Uterus (tissue), 4 donors: ENCODE results near the gene LGALS4. TPM values are rescaled to one million over a fixed set of nuclear protein-coding genes. Genes with fewer than 3 reads are reported as not detected.
"Not testable (repeated sequence)": the region's sequence is repeated elsewhere in the genome, so short reads cannot be mapped to it uniquely, and the experiment has no call there.

Experiments used
- DNase-seq, 2 donors: peaks; one replicate each; pipeline ENCODE4 v3.0.0-alpha.2; 2019 to 2020
- H3K27ac ChIP-seq, 2 donors: fragments of 200-600 bp; sonication (generic); 1 replicate in 1 of 2; 2 replicates in 1 of 2; pipeline ENCODE4 v1.5.1; 2016 to 2018
- H3K27me3 ChIP-seq, 2 donors: fragments of 200-600 bp; sonication (generic); one replicate each; pipeline ENCODE4 v1.5.1; 2018 to 2019; ENCODE audit warnings: control low read depth in 1 of 2
- H3K36me3 ChIP-seq, 2 donors: fragments of 200-600 bp; sonication (generic); one replicate each; pipeline ENCODE4 v1.5.1; 2019; ENCODE audit warnings: control low read depth in 1 of 2
- H3K4me1 ChIP-seq, 2 donors: fragments of 200-600 bp; sonication (generic); one replicate each; pipeline ENCODE4 v1.5.1; 2018 to 2019; ENCODE audit warnings: control low read depth in 1 of 2
- H3K4me3 ChIP-seq, 2 donors: fragments of 200-600 bp; sonication (generic); 1 replicate in 1 of 2; 2 replicates in 1 of 2; pipeline ENCODE4 v1.5.1; 2018 to 2019; ENCODE audit warnings: mild to moderate bottlenecking in 1 of 2
- H3K9me3 ChIP-seq, 2 donors: fragments of 200-600 bp; sonication (generic); one replicate each; pipeline ENCODE4 v1.5.1; 2019; ENCODE audit warnings: control low read depth in 1 of 2
- CTCF ChIP-seq, 4 experiments: fragments of 200-600 bp in 2 of 4; fragments of 450-650 bp in 2 of 4; sonication (generic) in 2 of 4; IDR thresholded peaks; one replicate each; pipeline ENCODE4 v1.5.1; 2016 to 2019; ENCODE audit warnings: antibody characterized with exemption in 4 of 4, mild to moderate bottlenecking in 2 of 4, moderate library complexity in 1 of 4
- POLR2A ChIP-seq, 2 donors: fragments of 450-650 bp; IDR thresholded peaks; one replicate each; pipeline ENCODE4 v1.6.1; 2016; ENCODE audit warnings: antibody characterized with exemption in 2 of 2, mild to moderate bottlenecking in 1 of 2, moderate library complexity in 1 of 2
- intact Hi-C: fragments of 100-400 bp; cut with DNase I; formaldehyde crosslinking; loops from one replicate; pipeline ENCODE4 v1.15.1; 2023; ENCODE audit warnings: low total_unique reads
- total RNA-seq, 4 donors: library from RNA; depleted of rRNA in 3 of 4; stranded (reverse); fragments of >200 nt in 3 of 4; gene quantifications; one replicate each; pipeline versions ENCODE4 v1.1.0 to v1.2.4, GENCODE V29; 2014 to 2023
- donor health status: DM: yes; HTN: yes; CAD: no.

The LGALS4 gene
- total RNA-seq, 4 donors from 2014 or later, result 0.51 to 4.7 (median 3.6) TPM; not detected in 1

- DNase-seq, result no peak
- intact Hi-C loops, result no loop called here
- Histone ChIP-seq H3K36me3 (no peaks in the 10 kb centered on the region), H3K27me3 (no peaks in the 10 kb centered on the region), H3K4me3 (no peak overlapping the region), H3K27ac (no peak overlapping the region), H3K4me1 (no peaks in the 10 kb centered on the region), H3K9me3 (no peaks in the 10 kb centered on the region)
- no peak for TF ChIP-seq POLR2A (IDR thresholded peaks at IDR 0.05)
- TF ChIP-seq CTCF (IDR thresholded peaks at IDR 0.05), result no peak
Observed at GRCh38 chr19:38785187-38785699, 27.5 kb downstream of the LGALS4 start.

- H3K4me3 ChIP-seq, result no peak overlapping the region
- intact Hi-C loops, result no loop called here
- no peak overlapping the region for H3K27ac ChIP-seq
- H3K36me3 ChIP-seq, result no peaks in the 10 kb centered on the region
- H3K4me1 ChIP-seq, result no peaks in the 10 kb centered on the region
- no peaks in the 10 kb centered on the region for H3K27me3 ChIP-seq
- no peak for DNase-seq
- no peaks in the 10 kb centered on the region for H3K9me3 ChIP-seq
- no peak for TF ChIP-seq CTCF (IDR thresholded peaks at IDR 0.05)
- TF ChIP-seq POLR2A (IDR thresholded peaks at IDR 0.05), result no peak
Observed at GRCh38 chr19:38784224-38784623, 28.5 kb downstream of the LGALS4 start.

GRCh38 chr19:38782212-38782611 lies 30.5 kb downstream of the LGALS4 start:
- H3K4me1 ChIP-seq, H3K9me3 ChIP-seq, H3K4me3 ChIP-seq, H3K36me3 ChIP-seq, H3K27me3 ChIP-seq, H3K27ac ChIP-seq, intact Hi-C loops, DNase-seq: not testable (repeated sequence)

- H3K36me3 ChIP-seq, result no peaks in the 10 kb centered on the region
- no peak overlapping the region for H3K27ac ChIP-seq
- intact Hi-C loops, result no loop called here
- H3K4me1 ChIP-seq, result no peaks in the 10 kb centered on the region
- TF ChIP-seq POLR2A (IDR thresholded peaks at IDR 0.05) (no peak), CTCF (IDR thresholded peaks at IDR 0.05) (no peak)
- no peaks in the 10 kb centered on the region for H3K9me3 ChIP-seq
- H3K27me3 ChIP-seq, result no peaks in the 10 kb centered on the region
- no peak overlapping the region for H3K4me3 ChIP-seq
- DNase-seq, result no peak
Observed at GRCh38 chr19:38781058-38781457, 31.7 kb downstream of the LGALS4 start.

DNA sequence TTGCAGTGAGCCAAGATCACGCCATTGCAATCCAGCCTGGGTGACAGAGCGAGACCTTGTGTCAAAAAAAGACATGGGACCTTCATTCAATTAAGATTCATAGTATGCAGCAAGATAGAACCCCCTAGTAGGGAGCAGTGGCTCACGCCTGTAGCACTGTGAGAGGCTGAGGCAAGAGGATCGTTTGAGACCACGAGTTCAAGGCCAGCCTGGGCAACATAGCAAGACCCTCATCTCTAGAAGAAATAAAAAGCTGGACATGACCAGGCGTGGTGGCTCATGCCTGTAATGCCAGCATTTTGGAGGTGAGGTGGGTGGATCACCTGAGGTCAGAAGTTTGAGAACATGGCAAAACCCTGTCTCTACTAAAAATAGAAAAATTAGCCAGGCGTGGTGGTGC lies 32.3 kb downstream of the LGALS4 start:
- Histone ChIP-seq H3K36me3 (no peaks in the 10 kb centered on the region), H3K9me3 (no peaks in the 10 kb centered on the region), H3K4me3 (no peak overlapping the region), H3K4me1 (no peaks in the 10 kb centered on the region), H3K27ac (no peak overlapping the region), H3K27me3 (no peaks in the 10 kb centered on the region)
- intact Hi-C loops, result no loop called here
- TF ChIP-seq POLR2A (IDR thresholded peaks at IDR 0.05), result no peak
- TF ChIP-seq CTCF (IDR thresholded peaks at IDR 0.05), result no peak
- no peak for DNase-seq

- intact Hi-C loops, result no loop called here
- no peaks in the 10 kb centered on the region for H3K27me3 ChIP-seq
- DNase-seq, result no peak
- no peak overlapping the region for H3K4me3 ChIP-seq
- no peaks in the 10 kb centered on the region for H3K9me3 ChIP-seq
- H3K36me3 ChIP-seq, result no peaks in the 10 kb centered on the region
- H3K4me1 ChIP-seq, result no peaks in the 10 kb centered on the region
- H3K27ac ChIP-seq, result no peak overlapping the region
- TF ChIP-seq POLR2A (IDR thresholded peaks at IDR 0.05), result no peak
- TF ChIP-seq CTCF (IDR thresholded peaks at IDR 0.05), result no peak
Observed at GRCh38 chr19:38778733-38779132, 34.0 kb downstream of the LGALS4 start.
